ENCODE measurements around the gene ERP44.

GRCh38 chr9:100083448-100084127 is 15.2 kb downstream of the ERP44 start:
- TF ChIP-seq CTCF (IDR thresholded peaks at IDR 0.05 in 2 of 3, conservative IDR thresholded peaks at IDR 0.05 in 1 of 3; ENCODE audit: borderline replicate concordance in 1 of 3, insufficient read depth in 1 of 3, low read depth in 2 of 3, low read length in 2 of 3) (no peak), REST (IDR thresholded peaks at IDR 0.05; ENCODE audit: low read depth) (no peak), SP1 (IDR thresholded peaks at IDR 0.05; ENCODE audit: low read depth) (no peak), EZH2phosphoT487 (IDR thresholded peaks at IDR 0.05; ENCODE audit: borderline replicate concordance) (no peak), RAD21 (IDR thresholded peaks at IDR 0.05; ENCODE audit: low read depth) (no peak), ZNF274 (IDR thresholded peaks at IDR 0.05; ENCODE audit: low read depth, low read length) (no peak), POLR2A (IDR thresholded peaks at IDR 0.05; ENCODE audit: borderline replicate concordance, extremely low read depth, insufficient read depth, insufficient read length) (no peak)
- TF ChIP-seq, protein P1, sequence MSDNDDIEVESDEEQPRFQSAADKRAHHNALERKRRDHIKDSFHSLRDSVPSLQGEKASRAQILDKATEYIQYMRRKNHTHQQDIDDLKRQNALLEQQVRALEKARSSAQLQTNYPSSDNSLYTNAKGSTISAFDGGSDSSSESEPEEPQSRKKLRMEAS (IDR thresholded peaks at IDR 0.05), result no peak

Measured in HCT116 (cell line).